Measurements from ENCODE around the gene OR2T3.
"Not testable (repeated sequence)": the region's sequence is repeated elsewhere in the genome, so short reads cannot be mapped to it uniquely, and the experiment has no call there.

DNA sequence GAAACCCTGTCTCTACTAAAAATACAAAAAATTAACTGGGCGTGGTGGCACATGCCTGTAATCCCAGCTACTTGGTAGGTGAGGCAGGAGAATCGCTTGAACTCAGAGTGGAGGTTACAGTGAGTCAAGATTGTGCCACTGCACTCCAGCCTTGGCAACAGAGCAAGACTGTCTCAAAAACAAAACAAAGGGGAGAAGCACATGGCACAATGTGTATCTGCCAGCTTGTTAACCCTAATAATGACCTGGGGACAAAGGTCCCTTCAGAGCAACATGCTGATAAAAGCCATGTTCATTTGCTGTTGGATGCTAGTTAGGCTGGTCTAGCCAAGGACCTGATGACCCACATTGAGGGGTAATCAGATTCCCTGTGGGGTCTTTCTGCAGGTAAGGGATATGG is 16.5 kb upstream of the OR2T3 start:
- TF ChIP-seq, protein P1, sequence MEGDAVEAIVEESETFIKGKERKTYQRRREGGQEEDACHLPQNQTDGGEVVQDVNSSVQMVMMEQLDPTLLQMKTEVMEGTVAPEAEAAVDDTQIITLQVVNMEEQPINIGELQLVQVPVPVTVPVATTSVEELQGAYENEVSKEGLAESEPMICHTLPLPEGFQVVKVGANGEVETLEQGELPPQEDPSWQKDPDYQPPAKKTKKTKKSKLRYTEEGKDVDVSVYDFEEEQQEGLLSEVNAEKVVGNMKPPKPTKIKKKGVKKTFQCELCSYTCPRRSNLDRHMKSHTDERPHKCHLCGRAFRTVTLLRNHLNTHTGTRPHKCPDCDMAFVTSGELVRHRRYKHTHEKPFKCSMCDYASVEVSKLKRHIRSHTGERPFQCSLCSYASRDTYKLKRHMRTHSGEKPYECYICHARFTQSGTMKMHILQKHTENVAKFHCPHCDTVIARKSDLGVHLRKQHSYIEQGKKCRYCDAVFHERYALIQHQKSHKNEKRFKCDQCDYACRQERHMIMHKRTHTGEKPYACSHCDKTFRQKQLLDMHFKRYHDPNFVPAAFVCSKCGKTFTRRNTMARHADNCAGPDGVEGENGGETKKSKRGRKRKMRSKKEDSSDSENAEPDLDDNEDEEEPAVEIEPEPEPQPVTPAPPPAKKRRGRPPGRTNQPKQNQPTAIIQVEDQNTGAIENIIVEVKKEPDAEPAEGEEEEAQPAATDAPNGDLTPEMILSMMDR (IDR thresholded peaks at IDR 0.05) = not testable (repeated sequence)
- not testable (repeated sequence) for TF ChIP-seq POLR2AphosphoS5, EP300, POLR2A (IDR thresholded peaks at IDR 0.05)
